Testis (tissue), 2 donors: ENCODE data around the gene RIMBP2.

Experiments
- CTCF ChIP-seq, 3 experiments: fragments of 450-650 bp in 2 of 3; fragments of 200-600 bp in 1 of 3; sonication (generic) in 1 of 3; IDR thresholded peaks; one replicate each; pipeline ENCODE4 v1.5.1; 2016 to 2019; ENCODE audit warnings: antibody characterized with exemption in 3 of 3, mild to moderate bottlenecking in 2 of 3, moderate library complexity in 1 of 3
- POLR2A ChIP-seq: fragments of 450-650 bp; IDR thresholded peaks from one replicate; pipeline ENCODE4 v1.6.1; 2017; ENCODE audit warnings: antibody characterized with exemption, mild to moderate bottlenecking, moderate library complexity

GRCh38 chr12:130557886-130558765, 158.0 kb downstream of the RIMBP2 start:
- TF ChIP-seq CTCF (IDR thresholded peaks at IDR 0.05), result no peak
- no peak for TF ChIP-seq POLR2A
